Tibial nerve (tissue), 4 donors: ENCODE measurements around the gene HCRTR2. TPM values are rescaled to one million over a fixed set of nuclear protein-coding genes. Genes with fewer than 3 reads are reported as not detected.
"Not testable (repeated sequence)": the region's sequence is repeated elsewhere in the genome, so short reads cannot be mapped to it uniquely, and the experiment has no call there.

ENCODE experiments used
- DNase-seq, 2 donors: peaks; one replicate each; pipeline ENCODE4 v3.0.0-alpha.2; 2019; ENCODE audit warnings: low spot score in 2 of 2
- H3K27ac ChIP-seq, 4 donors: fragments of 200-600 bp; sonication (generic) in 3 of 4; one replicate each; pipeline ENCODE4 v1.5.1; 2017 to 2019; ENCODE audit warnings: mild to moderate bottlenecking in 1 of 4
- H3K27me3 ChIP-seq, 2 donors: fragments of 200-600 bp; sonication (generic) in 1 of 2; one replicate each; pipeline versions ENCODE4 v1.5.1 to v1.6.0; 2017 to 2019
- H3K36me3 ChIP-seq, 3 donors: fragments of 200-600 bp; sonication (generic); one replicate each; pipeline ENCODE4 v1.5.1; 2018 to 2019
- H3K4me1 ChIP-seq, 4 donors: fragments of 200-600 bp; sonication (generic) in 3 of 4; one replicate each; pipeline ENCODE4 v1.5.1; 2017 to 2019
- H3K4me3 ChIP-seq, 4 donors: fragments of 200-600 bp; sonication (generic) in 3 of 4; one replicate each; pipeline ENCODE4 v1.5.1; 2017 to 2019; ENCODE audit warnings: mild to moderate bottlenecking in 1 of 4, moderate library complexity in 1 of 4
- H3K9me3 ChIP-seq, 4 donors: fragments of 200-600 bp; sonication (generic) in 3 of 4; one replicate each; pipeline ENCODE4 v1.5.1; 2017 to 2019
- CTCF ChIP-seq, 5 experiments: fragments of 200-600 bp in 3 of 5; fragments of 450-650 bp in 2 of 5; sonication (generic) in 3 of 5; IDR thresholded peaks; one replicate each; pipeline ENCODE4 v1.5.1; 2016 to 2019; ENCODE audit warnings: antibody characterized with exemption in 5 of 5, mild to moderate bottlenecking in 3 of 5, moderate library complexity in 2 of 5
- EP300 ChIP-seq, 2 donors: sonication (generic); formaldehyde crosslinking; IDR thresholded peaks; one replicate each; pipeline ENCODE4 v1.6.1; 2017; ENCODE audit warnings: antibody characterized with exemption in 2 of 2, mild to moderate bottlenecking in 1 of 2
- POLR2A ChIP-seq, 2 donors: fragments of 450-650 bp; IDR thresholded peaks; one replicate each; pipeline ENCODE4 v1.6.1; 2017; ENCODE audit warnings: antibody characterized with exemption in 2 of 2, mild to moderate bottlenecking in 2 of 2, moderate library complexity in 2 of 2
- WGBS, 2 donors: methylation state at CpG; one replicate each; pipeline ENCODE4 v1.1.5; 2018; 5-methylcytosine and 5-hydroxymethylcytosine counted together
- total RNA-seq, 4 donors: library from RNA; depleted of rRNA; stranded (reverse); fragments of >200 nt; gene quantifications; one replicate each; pipeline ENCODE4 v1.1.0, GENCODE V29; 2016

The HCRTR2 gene
- total RNA-seq, 4 donors from 2014 or later, result not detected

DNA sequence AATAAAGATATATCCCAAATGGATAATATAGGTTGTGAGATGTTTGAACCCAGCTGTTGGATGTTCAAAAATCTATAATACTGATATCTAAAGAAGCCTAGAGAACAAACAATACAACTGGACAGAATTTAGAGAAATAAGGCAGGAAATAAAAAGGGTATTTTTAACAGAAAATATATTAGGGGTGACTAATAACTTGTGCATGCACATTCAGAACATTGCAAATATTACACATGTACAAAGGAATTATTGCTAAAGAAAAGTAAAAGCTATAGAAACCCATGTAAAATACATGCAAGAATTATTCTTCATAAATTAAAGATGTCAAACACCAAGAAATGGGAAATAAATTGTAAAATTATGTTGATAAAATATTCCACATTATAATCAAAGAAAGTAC is 32.7 kb upstream of the HCRTR2 start:
- Histone ChIP-seq H3K4me1 (no peaks in the 10 kb centered on the region), H3K9me3 (no peaks in the 10 kb centered on the region), H3K4me3 (no peak overlapping the region), H3K27me3 (no peaks in the 10 kb centered on the region), H3K36me3 (no peaks in the 10 kb centered on the region), H3K27ac (no peak overlapping the region)
- no peak for DNase-seq
- TF ChIP-seq EP300 (IDR thresholded peaks at IDR 0.05), result no peak
- TF ChIP-seq POLR2A (IDR thresholded peaks at IDR 0.05), result no peak
- TF ChIP-seq CTCF (IDR thresholded peaks at IDR 0.05), result no peak

GRCh38 chr6:55142610-55143009 is 31.7 kb upstream of the HCRTR2 start:
- Histone ChIP-seq H3K27ac (no peak overlapping the region), H3K27me3 (no peaks in the 10 kb centered on the region), H3K4me3 (no peak overlapping the region), H3K9me3 (no peaks in the 10 kb centered on the region), H3K4me1 (no peaks in the 10 kb centered on the region), H3K36me3 (no peaks in the 10 kb centered on the region)
- no peak for DNase-seq
- no peak for TF ChIP-seq EP300 (IDR thresholded peaks at IDR 0.05)
- TF ChIP-seq CTCF (IDR thresholded peaks at IDR 0.05), result no peak
- no peak for TF ChIP-seq POLR2A (IDR thresholded peaks at IDR 0.05)
- whole genome bisulfite sequencing, 2 donors, result 38 to 79% methylated on average over 2 of the region's 2 CpGs

GRCh38 chr6:55153284-55153683 is 21.0 kb upstream of the HCRTR2 start:
- DNase-seq, result no peak
- Histone ChIP-seq H3K27me3 (no peaks in the 10 kb centered on the region), H3K4me3 (no peak overlapping the region), H3K36me3 (no peaks in the 10 kb centered on the region), H3K27ac (no peak overlapping the region), H3K9me3 (peaks cover 0 to 5% (median 1%) of the 10 kb centered on the region in 4 donors), H3K4me1 (no peaks in the 10 kb centered on the region)
- 60 to 69% methylated on average over 1 of the region's 1 CpG for WGBS, 2 donors
- TF ChIP-seq EP300 (IDR thresholded peaks at IDR 0.05) (no peak), CTCF (IDR thresholded peaks at IDR 0.05) (no peak), POLR2A (IDR thresholded peaks at IDR 0.05) (no peak)

GRCh38 chr6:55158784-55159183 is 15.5 kb upstream of the HCRTR2 start:
- not testable (repeated sequence) for H3K27me3 ChIP-seq, H3K9me3 ChIP-seq, H3K27ac ChIP-seq, H3K4me3 ChIP-seq, H3K36me3 ChIP-seq, DNase-seq, H3K4me1 ChIP-seq
- WGBS, 2 donors, result 85 to 89% methylated on average over 9 of the region's 9 CpGs

DNA sequence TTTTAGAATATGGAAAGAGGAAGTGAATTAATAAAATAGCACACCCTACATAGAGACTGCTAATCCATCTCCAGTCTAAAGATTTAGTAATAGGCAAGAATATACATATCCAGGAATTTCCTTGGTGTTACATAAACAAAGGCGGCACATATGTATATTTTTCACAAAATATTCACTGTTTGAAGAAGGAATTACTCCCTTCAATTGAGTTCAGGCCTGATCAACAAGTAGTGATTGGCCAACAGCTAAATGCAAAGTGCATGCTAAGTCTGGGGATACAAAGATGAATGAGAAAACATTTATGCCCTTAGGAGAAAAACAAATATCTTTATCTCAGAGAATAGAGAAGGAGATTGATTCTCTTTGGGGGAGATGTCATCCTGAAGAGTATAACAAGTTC is 6.5 kb upstream of the HCRTR2 start:
- no peaks in the 10 kb centered on the region for H3K4me1 ChIP-seq
- whole genome bisulfite sequencing, 2 donors, result 82 to 89% methylated on average over 1 of the region's 1 CpG

More for the DNA sequence above, 6.5 kb upstream of the HCRTR2 start:
- no peak for DNase-seq
- no peaks in the 10 kb centered on the region for H3K27me3 ChIP-seq
- no peaks in the 10 kb centered on the region for H3K36me3 ChIP-seq
- no peaks in the 10 kb centered on the region for H3K9me3 ChIP-seq
- TF ChIP-seq POLR2A (IDR thresholded peaks at IDR 0.05) (no peak), EP300 (IDR thresholded peaks at IDR 0.05) (no peak), CTCF (IDR thresholded peaks at IDR 0.05) (no peak)
- no peak overlapping the region for H3K27ac ChIP-seq
- no peak overlapping the region for H3K4me3 ChIP-seq
